GM19035 (cell line): ENCODE data around the gene CATSPER3.

Experiments used
- ATAC-seq: cut with Tn5 transposase; IDR thresholded peaks from one replicate; pipeline ENCODE4 v1.9.1; 2021; ENCODE audit not compliant: unreplicated experiment

Gene CATSPER3

GRCh38 chr5:135010502-135011354 is 43.0 kb downstream of the CATSPER3 start:
- ATAC-seq: no peak

DNA sequence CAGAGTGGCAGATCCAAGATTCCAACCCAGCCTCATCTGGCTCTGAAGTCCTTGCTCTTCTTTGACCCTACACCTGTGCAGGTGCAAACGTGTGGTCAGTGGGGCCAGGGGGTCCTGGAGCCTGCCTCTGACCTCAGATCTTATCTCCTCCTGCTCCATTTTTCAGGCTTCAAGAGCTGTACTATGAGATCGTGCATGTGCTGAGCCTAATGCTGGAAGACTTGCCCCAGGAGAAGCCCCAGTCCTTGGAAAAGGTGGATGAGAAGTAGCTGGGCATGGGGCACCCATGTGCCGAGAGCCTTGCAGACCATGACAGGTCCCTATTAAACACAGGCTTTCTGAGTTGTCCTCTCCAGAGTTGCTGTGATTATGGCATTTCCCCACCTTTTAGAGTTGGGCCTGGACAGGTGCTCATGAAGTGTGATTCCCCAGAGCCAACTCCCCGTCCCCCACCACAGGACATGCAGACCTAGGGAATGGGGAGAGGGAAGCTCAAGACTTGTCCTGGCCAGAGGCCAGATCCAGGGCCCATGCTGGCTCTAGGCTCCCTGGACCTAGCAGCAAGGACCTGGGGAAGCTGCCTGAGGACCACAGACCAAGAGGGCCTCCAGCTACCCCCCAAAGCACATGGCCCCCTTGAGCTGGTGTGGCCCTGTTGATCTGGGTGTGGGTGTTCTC is 43.8 kb downstream of the CATSPER3 start:
- ATAC-seq: no peak

DNA sequence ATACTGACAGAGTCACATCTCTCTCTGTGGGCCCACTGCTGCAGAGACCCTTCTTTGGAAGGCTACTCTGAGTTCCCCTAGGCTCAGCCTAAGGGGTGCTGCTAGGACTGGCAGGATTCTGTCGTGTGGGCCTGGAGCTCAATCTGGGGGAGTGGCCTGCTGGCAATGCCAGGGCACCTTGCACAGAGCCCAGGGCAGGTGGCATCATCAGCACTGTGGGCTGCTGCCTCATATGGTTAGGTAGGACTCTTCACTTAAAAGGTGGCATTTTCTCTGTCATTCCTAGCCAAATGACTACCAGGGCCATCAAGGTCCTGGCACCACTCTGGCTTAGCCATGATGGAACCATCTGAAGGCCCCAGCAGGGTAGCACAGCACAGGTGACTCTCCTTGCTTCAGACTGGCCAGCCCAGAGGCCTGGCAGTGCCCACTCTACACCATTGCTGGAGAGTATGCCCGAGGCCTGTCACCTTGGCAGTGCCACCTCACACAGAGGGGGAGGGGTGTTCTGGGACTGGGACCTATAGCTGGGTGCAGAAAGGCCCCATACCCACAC is 44.4 kb downstream of the CATSPER3 start:
- ATAC-seq: no peak

- ATAC-seq: no peak
These were observed 45.3 kb downstream of the CATSPER3 start for GRCh38 chr5:135012951-135013391.

DNA sequence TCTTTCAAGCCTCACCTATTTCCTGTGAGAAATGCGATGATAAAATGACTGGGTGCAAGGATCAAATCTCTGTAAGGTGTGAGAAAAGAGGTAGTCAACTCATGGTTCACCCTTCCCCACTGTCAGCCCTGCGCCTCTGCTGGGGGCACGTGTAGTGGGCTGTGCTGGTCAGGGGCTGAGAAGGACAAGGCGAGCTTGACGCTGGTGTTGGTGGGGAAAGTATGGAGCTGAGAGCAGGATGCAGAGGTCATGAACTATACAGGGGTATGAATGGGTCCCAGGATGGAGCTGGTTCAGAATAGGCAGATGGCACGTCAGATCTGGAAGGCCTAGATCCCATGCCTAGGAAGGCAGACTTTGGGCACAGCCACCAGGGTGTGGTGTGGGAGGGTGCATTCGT is 45.7 kb downstream of the CATSPER3 start:
- ATAC-seq: no peak

DNA sequence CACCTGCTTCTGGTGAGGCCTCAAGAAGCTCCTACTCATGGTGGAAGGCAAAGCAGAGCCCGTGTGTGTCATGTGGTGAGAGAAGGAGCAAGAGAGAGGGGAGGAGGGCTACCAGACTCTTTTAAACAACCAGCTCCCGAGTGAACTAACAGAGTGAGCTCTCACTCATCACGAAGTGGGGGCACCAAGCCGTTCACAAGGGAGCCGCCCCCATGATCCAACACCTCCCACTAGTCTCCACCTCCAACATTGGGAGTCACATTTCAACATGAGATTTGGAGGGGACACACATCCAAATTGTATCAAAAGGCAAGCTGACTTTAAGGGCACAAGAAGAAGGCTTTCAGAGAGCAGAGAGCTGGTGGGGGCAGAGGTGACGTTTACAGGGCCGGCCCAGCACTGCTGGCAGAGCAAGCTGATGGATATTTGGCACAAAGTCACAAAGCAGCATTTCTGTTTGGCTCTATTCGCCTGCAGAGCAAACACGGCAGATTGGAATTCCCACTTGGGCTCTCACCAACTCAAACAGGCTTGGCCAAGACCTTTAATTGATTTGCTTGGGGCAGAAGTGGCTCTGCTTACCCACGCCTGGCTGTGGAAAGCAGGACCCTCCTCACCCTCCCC is 46.4 kb downstream of the CATSPER3 start:
- no peak for ATAC-seq

GRCh38 chr5:135015942-135016341 is 48.2 kb downstream of the CATSPER3 start:
- no peak for ATAC-seq

- ATAC-seq: no peak
These were observed 49.2 kb downstream of the CATSPER3 start for GRCh38 chr5:135016861-135017290.

DNA sequence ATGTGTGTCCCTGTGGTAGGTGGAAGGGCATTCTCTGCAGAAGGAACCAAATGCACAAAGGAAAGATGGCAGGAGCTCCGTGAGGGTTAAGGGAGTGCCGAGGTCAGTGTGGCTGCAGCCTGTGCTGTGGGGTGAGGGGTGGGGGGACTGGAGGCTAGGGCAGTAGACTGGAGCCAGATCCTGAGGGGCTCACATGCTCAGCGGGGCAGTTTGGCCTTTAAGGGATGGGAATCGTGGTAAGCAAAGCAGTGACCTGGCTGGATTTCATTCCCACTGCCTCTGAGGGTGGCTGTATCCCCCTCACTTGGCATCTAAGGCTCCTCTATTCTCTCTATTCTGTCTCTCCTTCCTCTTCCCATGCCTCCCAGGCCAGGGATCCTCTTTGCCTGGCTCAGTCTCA is 50.8 kb downstream of the CATSPER3 start:
- no peak for ATAC-seq

- no peak for ATAC-seq
These were observed 51.6 kb downstream of the CATSPER3 start for GRCh38 chr5:135019314-135019713.

- no peak for ATAC-seq
These were observed 52.6 kb downstream of the CATSPER3 start for GRCh38 chr5:135020111-135020895.

DNA sequence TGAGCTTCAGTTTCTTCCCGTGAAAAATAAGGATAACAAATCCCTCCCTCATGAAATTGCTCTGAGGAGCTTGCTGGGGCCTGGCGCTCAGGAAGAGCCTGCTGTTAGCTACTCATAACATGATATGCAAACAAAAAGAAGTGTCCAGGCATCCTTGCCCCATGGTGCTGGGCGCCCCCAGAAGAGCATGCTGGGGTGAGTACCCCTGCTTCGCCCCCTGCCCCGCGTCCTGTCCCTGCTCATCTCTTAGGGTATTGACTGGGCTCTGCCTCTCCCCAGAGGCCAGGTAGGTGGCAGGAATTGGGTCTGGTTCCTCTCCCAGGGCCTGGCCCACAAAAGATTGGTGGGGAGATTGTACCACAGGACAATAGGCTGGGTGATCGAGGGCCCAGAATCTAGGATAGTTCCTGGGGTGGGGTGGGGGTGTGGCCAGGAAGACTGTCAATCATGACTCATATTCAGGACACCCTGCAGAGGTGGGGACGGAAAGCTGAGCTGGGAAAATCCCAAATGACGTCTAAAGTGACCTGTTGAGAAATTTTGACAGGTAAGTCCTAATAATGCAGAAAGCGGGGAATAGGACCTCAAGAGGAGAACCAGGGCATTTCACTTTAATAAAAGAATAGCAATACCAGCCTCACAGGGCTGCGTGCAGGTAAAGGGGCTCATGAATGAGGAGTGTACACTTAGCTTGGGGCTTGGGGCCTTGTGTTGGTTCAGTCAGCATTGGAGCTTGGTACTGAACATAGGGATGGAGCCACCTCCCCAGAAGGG is 57.4 kb downstream of the CATSPER3 start:
- ATAC-seq: no peak

- no peak for ATAC-seq
These were observed 58.3 kb downstream of the CATSPER3 start for GRCh38 chr5:135025730-135026644.

DNA sequence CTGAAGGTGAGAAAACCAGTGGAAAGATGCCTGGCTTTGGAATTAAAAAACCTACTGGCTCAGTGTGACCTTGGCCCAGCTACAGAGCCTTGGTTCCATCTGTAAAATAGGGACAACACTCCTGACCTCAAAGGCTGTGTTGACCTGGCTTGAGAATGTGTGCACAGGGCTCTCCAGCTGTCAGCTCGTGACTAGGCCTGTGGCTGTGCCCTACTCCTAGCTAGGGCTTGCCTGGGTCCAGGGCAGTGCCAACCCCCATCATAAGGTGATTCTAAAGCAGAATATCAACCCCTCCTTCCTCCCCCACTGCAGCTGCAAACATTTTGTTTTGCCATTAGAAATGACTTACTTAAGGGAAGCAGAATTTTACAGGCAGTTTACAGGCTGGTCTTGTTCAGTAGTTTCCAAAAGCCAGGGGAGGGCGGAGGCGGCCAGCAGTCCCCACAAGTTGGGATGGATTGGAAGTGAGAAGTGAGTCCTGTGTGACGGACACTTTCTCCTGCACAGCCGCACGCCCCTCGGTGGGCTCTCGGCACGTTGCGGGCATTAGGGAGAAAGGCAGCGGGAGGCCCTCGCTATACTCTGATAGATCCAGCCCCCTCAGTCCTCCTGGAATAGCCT is 59.0 kb downstream of the CATSPER3 start:
- ATAC-seq: no peak

DNA sequence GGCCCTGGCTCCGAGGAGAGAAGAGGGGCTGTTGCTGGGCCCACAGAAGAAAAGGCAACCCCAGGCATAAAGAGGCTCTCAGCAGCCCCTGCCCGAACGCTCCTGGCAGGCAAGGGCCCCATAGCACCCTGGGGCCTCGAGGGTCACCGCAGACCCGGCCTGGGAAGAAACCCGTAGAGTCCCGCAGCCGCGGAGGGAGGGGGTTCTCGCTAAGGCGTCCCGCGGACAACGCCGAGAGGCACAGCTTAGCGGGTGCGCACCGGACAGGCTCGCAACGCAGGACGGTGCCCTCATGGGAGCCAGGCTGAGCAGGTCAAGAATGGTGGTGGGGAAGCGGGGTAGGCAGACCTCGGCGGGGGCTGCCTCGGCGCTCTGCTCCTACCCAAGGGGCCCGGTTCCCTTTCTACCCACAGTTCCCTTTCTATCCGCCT is 59.6 kb downstream of the CATSPER3 start:
- ATAC-seq: no peak

DNA sequence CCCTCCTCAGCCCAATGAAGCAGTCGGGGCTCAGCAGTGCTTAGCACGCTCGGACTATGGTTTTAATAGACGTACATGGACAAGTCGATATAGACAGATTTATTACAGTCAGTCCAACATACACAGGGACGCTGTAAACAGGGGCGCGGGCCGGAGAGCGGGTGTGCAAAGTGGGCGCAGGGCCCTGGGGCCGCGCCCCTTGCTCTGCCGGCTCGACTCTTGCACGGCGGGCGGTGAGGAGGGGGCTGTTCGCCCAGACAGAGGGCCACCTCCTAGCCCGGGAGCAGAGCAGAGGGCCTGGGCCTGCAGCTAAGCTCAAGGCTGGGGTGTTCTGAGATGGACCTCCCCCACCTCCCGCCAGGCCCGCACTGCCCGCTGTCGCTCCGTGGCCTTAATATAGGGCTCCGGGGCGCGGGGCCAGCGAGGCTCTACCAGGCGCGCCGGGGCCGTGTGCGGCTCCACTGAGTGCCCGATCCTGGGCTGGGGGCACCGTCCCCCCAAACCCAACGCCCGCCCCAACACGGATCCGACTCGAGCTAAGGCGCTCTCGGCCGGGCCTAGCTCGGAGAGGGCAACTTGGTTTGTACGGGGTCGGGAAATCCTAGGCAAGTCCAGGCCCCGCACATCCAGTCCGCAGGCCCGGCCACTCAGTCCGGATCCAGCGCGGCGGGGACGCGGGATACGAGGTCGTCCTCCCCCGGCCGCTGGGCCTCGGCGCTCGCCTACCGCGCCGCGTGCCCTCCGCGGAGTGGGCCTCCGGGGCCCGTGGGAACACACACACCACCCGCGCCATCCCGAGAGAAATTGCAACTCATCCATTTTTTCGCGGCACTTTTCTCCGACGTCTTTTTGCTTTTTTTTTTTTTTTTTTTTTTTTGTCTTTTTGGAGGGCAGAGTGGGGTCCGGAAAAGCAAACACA is 60.2 kb downstream of the CATSPER3 start:
- no peak for ATAC-seq

GRCh38 chr5:135028791-135029476 is 61.2 kb downstream of the CATSPER3 start:
- ATAC-seq: no peak
